K562 (cell line): ENCODE measurements around the gene PEAR1. TPM values are rescaled to one million over a fixed set of nuclear protein-coding genes. Genes with fewer than 3 reads are reported as not detected.
A peak's percentile ranks its signal among the peaks of the same experiment; 100 is the strongest.

Source experiments
- ATAC-seq: fragments of 200-7000 bp; cut with Tn5 transposase; 3 replicates; pipeline ENCODE4 v1.9.1; 2020; ENCODE audit warnings: moderate library complexity
- BruUV-seq: library from RNA; stranded (reverse); fragments of 400-500 nt; replicated peaks from 2 replicates; lab custom pipeline; 2021; lab: Mats Ljungman, UMichigan
- CTCF ChIA-PET: fragments of 300-600 bp; formaldehyde crosslinking; extraction: SDS; loops from one replicate; lab custom pipeline; 2021; ENCODE audit warnings: low intra/inter-chr PET ratio; lab: Yijun Ruan, JAX
- POLR2A ChIA-PET: fragments of 300-600, 350-650 bp; sonication (Branson Sonifier 250); formaldehyde crosslinking; extraction: SDS; loops from one replicate; lab custom pipeline; 2021; ENCODE audit warnings: antibody characterized with exemption, inconsistent platforms; lab: Yijun Ruan, JAX
- DNase-seq, 4 experiments: peaks; one replicate each; pipeline versions ENCODE4 v3.0.0 to v3.0.0-alpha.2; 2011 to 2018; ENCODE audit warnings: low spot score in 3 of 4, mixed read lengths in 3 of 4; ENCODE audit errors: extremely low read depth in 1 of 4
- FAIRE-seq: peaks from 2 replicates; lab custom pipeline; 2011; peaks lifted over from hg19 to GRCh38; lab: Jason Lieb, UNC
- H2AFZ ChIP-seq: 2 replicates; pipeline ENCODE4 v1.6.0; 2011; ENCODE audit warnings: low read depth, low read length, control low read depth, inconsistent platforms
- H3K27ac ChIP-seq: fragments of 200-600 bp; 3 replicates; pipeline ENCODE4 v1.8.0; 2011; ENCODE audit warnings: low read depth, mild to moderate bottlenecking, control low read depth, inconsistent platforms, low read length, moderate library complexity, mixed read lengths; ENCODE audit errors: extremely low read depth
- H3K27me3 ChIP-seq, 2 experiments: fragments of 300-600 bp in 1 of 2; 2 replicates in 1 of 2; 3 replicates in 1 of 2; pipeline versions ENCODE4 v1.6.0 to v1.8.0; 2011; ENCODE audit warnings: inconsistent platforms in 2 of 2, low read length in 2 of 2, mild to moderate bottlenecking in 1 of 2, mixed read lengths in 1 of 2, moderate library complexity in 1 of 2; ENCODE audit not compliant: control insufficient read depth in 2 of 2, insufficient read depth in 2 of 2
- H3K36me3 ChIP-seq: fragments of 300-600 bp; 3 replicates; pipeline ENCODE4 v1.8.0; 2011; ENCODE audit warnings: mild to moderate bottlenecking, low read length, inconsistent platforms; ENCODE audit not compliant: control insufficient read depth, insufficient read depth
- H3K4me1 ChIP-seq, 2 experiments: fragments of 200-600 bp in 1 of 2; replicated peaks in 1 of 2; 2 replicates in 1 of 2; 3 replicates in 1 of 2; pipeline versions ENCODE4 v1.5.1 to v1.8.0; 2011; ENCODE audit warnings: inconsistent platforms in 2 of 2, low read length in 2 of 2, mild to moderate bottlenecking in 1 of 2, mixed read lengths in 1 of 2, moderate library complexity in 1 of 2; ENCODE audit not compliant: control insufficient read depth in 2 of 2, insufficient read depth in 2 of 2
- H3K4me2 ChIP-seq: 2 replicates; pipeline ENCODE4 v1.6.1; 2011; ENCODE audit warnings: low read length, control low read depth, inconsistent platforms, mixed read lengths; ENCODE audit not compliant: insufficient read depth
- H3K4me3 ChIP-seq: fragments of 200-600 bp; sonication (generic), shearing (Covaris generic); 2 replicates; pipeline ENCODE4 v1.5.1; 2016; ENCODE audit warnings: control low read depth, inconsistent platforms
- H3K79me2 ChIP-seq: fragments of 200-600 bp; 3 replicates; pipeline ENCODE4 v1.8.0; 2011; ENCODE audit warnings: low read length, inconsistent platforms; ENCODE audit not compliant: control insufficient read depth, insufficient read depth
- H3K9ac ChIP-seq, 2 experiments: 2 replicates each; pipeline versions ENCODE4 v1.6.0 to v1.6.1; 2011; ENCODE audit warnings: low read depth in 2 of 2, low read length in 2 of 2, control low read depth in 1 of 2, inconsistent platforms in 1 of 2, mild to moderate bottlenecking in 1 of 2, mixed read lengths in 1 of 2; ENCODE audit not compliant: insufficient read depth in 1 of 2
- H3K9me1 ChIP-seq: one replicate; pipeline ENCODE4 v1.6.0; 2011; ENCODE audit warnings: inconsistent platforms, mild to moderate bottlenecking, low read length, moderate library complexity; ENCODE audit not compliant: control insufficient read depth, insufficient read depth
- H3K9me3 ChIP-seq: replicated peaks from 2 replicates; pipeline ENCODE4 v1.5.1; 2011; ENCODE audit warnings: low read depth, low read length, inconsistent platforms; ENCODE audit not compliant: control insufficient read depth, insufficient read depth
- H4K20me1 ChIP-seq: replicated peaks from 2 replicates; pipeline ENCODE4 v1.6.1; 2011; ENCODE audit warnings: low read length, inconsistent platforms, mixed read lengths; ENCODE audit not compliant: control insufficient read depth, insufficient read depth
- BRD9 ChIP-seq: fragments of 450-650 bp; IDR thresholded peaks from 2 replicates; pipeline ENCODE4 v1.6.1; 2018; ENCODE audit warnings: low read depth; ENCODE audit not compliant: partially characterized antibody
- CHD4 ChIP-seq: fragments of 200-600 bp; sonication (generic); IDR thresholded peaks from 3 replicates; pipeline ENCODE4 v1.6.1; 2012; ENCODE audit warnings: low read depth, mild to moderate bottlenecking, mixed read lengths, low read length, inconsistent platforms; ENCODE audit not compliant: insufficient read depth, insufficient replicate concordance, poor library complexity, severe bottlenecking
- CSDE1 ChIP-seq, 2 experiments: fragments of 450-650 bp; IDR thresholded peaks; 2 replicates each; pipeline ENCODE4 v1.6.1; 2016; ENCODE audit warnings: mild to moderate bottlenecking in 1 of 2
- DIDO1 ChIP-seq: fragments of 450-650 bp; IDR thresholded peaks from 2 replicates; pipeline ENCODE4 v1.6.1; 2016; ENCODE audit warnings: low read depth, missing biosample characterization, missing genetic modification characterization
- HDAC1 ChIP-seq, 2 experiments: fragments of 450-650 bp; IDR thresholded peaks; 2 replicates each; pipeline ENCODE4 v1.6.1; 2016 to 2017; ENCODE audit warnings: inconsistent platforms in 1 of 2, mild to moderate bottlenecking in 1 of 2, moderate library complexity in 1 of 2
- HNRNPLL ChIP-seq: fragments of 200-400 bp; formaldehyde crosslinking; IDR thresholded peaks from 2 replicates; pipeline ENCODE4 v1.6.1; 2017; ENCODE audit warnings: low read length, low read depth, mild to moderate bottlenecking; ENCODE audit not compliant: poor library complexity, severe bottlenecking
- ILF3 ChIP-seq: fragments of 450-650 bp; IDR thresholded peaks from 2 replicates; pipeline ENCODE4 v1.6.1; 2018; ENCODE audit warnings: antibody characterized with exemption, mild to moderate bottlenecking, moderate library complexity, borderline replicate concordance
- KDM1A ChIP-seq, 2 experiments: fragments of 450-650 bp; IDR thresholded peaks; 2 replicates each; pipeline ENCODE4 v1.6.1; 2016; ENCODE audit warnings: mild to moderate bottlenecking in 2 of 2
- MAZ ChIP-seq, 2 experiments: fragments of 450-650 bp in 1 of 2; sonication (generic) in 1 of 2; formaldehyde crosslinking; IDR thresholded peaks in 1 of 2; conservative IDR thresholded peaks in 1 of 2; 2 replicates each; pipeline versions ENCODE4 v1.4.0 to v1.5.0; 2020; ENCODE audit warnings: mild to moderate bottlenecking in 1 of 2, missing genetic modification reagents in 1 of 2
- MECOM ChIP-seq: fragments of 250-450 bp; sonication (Bioruptor Pico); IDR thresholded peaks from 2 replicates; pipeline ENCODE4 v1.8.0; 2022; ENCODE audit warnings: inconsistent platforms
- MXI1 ChIP-seq: IDR thresholded peaks from 2 replicates; pipeline ENCODE4 v1.6.1; 2011; ENCODE audit warnings: low read depth, mild to moderate bottlenecking, improper control_type of control experiment, low read length
- NR4A1 ChIP-seq, 2 experiments: fragments of 250-450 bp in 1 of 2; fragments of 450-650 bp in 1 of 2; sonication (Bioruptor Pico) in 1 of 2; IDR thresholded peaks; 2 replicates each; pipeline versions ENCODE4 v1.4.0 to v1.6.1; 2016 to 2020; ENCODE audit warnings: mild to moderate bottlenecking in 2 of 2, missing compliant biosample characterization in 1 of 2, missing genetic modification characterization in 1 of 2, moderate library complexity in 1 of 2
- TRIM28 ChIP-seq: fragments of 450-650 bp; IDR thresholded peaks from 2 replicates; pipeline ENCODE4 v1.6.1; 2017
- ZC3H8 ChIP-seq: fragments of 450-650 bp; IDR thresholded peaks from 2 replicates; pipeline ENCODE4 v1.6.1; 2017
- ZFP36 ChIP-seq: fragments of 150-350 bp; IDR thresholded peaks from 2 replicates; pipeline ENCODE4 v1.6.1; 2018; ENCODE audit warnings: low read length, low read depth; ENCODE audit not compliant: partially characterized antibody
- ZNF586 ChIP-seq: fragments of 450-650 bp; formaldehyde crosslinking; conservative IDR thresholded peaks from 2 replicates; pipeline ENCODE4 v1.4.0; 2020; ENCODE audit warnings: mild to moderate bottlenecking, moderate library complexity
- WGBS: fragments of 100-300 bp; shearing (Covaris generic); methylation state at CpG from one replicate; pipeline ENCODE4 v1.1.6; 2016; ENCODE audit warnings: low coverage, mixed read lengths; ENCODE audit not compliant: insufficient coverage; ENCODE audit errors: missing lambda C conversion rate; 5-methylcytosine and 5-hydroxymethylcytosine counted together
- in situ Hi-C: fragments of 300-500 bp; cut with MboI; formaldehyde crosslinking; loops from 4 replicates; pipeline ENCODE4 v1.15.0; 2018; ENCODE audit warnings: inconsistent platforms, mixed read lengths
- intact Hi-C: fragments of 100-400 bp; cut with micrococcal nuclease; formaldehyde crosslinking; loops from 2 replicates; pipeline ENCODE4 v1.14.2; 2022
- polyA plus RNA-seq, 8 experiments: library from polyadenylated mRNA; depleted of rRNA in 4 of 8; stranded (reverse) in 5 of 8; unstranded in 3 of 8; fragments of >200 nt; fragmentation: Nextera tagmentation in 2 of 8; fragmentation: Illumina TruSeq in 1 of 8; extraction: Ambion mirVana in 2 of 8; extraction: Trizol in 1 of 8; gene quantifications; 2 replicates each; pipeline versions ENCODE4 v1.2.1 to v1.2.3, GENCODE V29; 2011 to 2014; ENCODE audit warnings: inconsistent platforms in 1 of 8, missing spikeins in 1 of 8
- total RNA-seq, 7 experiments: library from RNA; depleted of rRNA in 6 of 7; stranded (reverse); fragments of >200 nt in 6 of 7; fragmentation: Illumina TruSeq in 2 of 7; extraction: Trizol in 2 of 7; gene quantifications; 2 replicates each; pipeline versions ENCODE4 v1.2.1 to v1.2.3, GENCODE V29; 2011 to 2021; ENCODE audit warnings: low replicate concordance in 1 of 7
- TF ChIP-seq, protein P1 (sequence below): fragments of 250-450 bp; sonication (Bioruptor Pico); IDR thresholded peaks from 2 replicates; pipeline ENCODE4 v1.5.0; 2020; ENCODE audit warnings: mild to moderate bottlenecking
- TF ChIP-seq, protein P2 (sequence below), 2 experiments: fragments of 450-650 bp; conservative IDR thresholded peaks; 2 replicates each; pipeline ENCODE4 v1.6.1; 2017; ENCODE audit warnings: mild to moderate bottlenecking in 2 of 2, moderate library complexity in 2 of 2
- TF ChIP-seq, protein P3 (sequence below): IDR thresholded peaks from 2 replicates; pipeline ENCODE4 v1.6.1; 2011; ENCODE audit not compliant: insufficient read length; ENCODE audit errors: extremely low read depth

Gene PEAR1
- total and polyA plus RNA-seq, 9 of the 15 experiments (the other 6 are each of a cell fraction or from before 2014, with no cell fraction given): 0.87 to 13.9 (median 6.1) TPM

DNA sequence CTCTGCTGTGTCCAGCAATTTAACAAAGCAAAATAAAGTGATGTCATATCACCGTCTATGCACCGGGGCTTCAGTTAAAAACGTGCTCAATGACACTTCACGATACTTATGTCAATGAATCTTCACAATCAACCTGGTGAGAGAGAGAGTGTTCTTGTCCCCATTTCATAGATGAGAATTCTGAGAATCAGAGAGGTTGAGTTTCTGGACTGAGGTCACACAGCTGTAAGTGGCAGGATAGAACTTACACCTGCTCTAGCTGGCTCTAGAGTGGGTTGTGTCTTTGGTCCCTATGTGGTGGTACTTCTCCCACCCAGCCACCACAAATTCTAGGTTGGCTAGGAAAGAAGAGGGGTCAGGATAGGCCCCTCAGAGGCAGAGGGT lies 27.7 kb upstream of the PEAR1 start:
- Histone ChIP-seq H3K4me2 (peak overlapping the region; percentile 36; the same call in 1 of the 2 replicates), H3K4me1 (peaks cover 83% of the 10 kb centered on the region in 2 experiments), H3K27ac (peak overlapping the region; percentile 31; the same call in 1 of the 3 replicates), H3K9me3 (no peaks in the 10 kb centered on the region), H2AFZ (no peak overlapping the region), H4K20me1 (no peaks in the 10 kb centered on the region), H3K27me3 (no peaks in the 10 kb centered on the region), H3K9ac (peak overlapping the region; percentile 10 to 66; a peak in 1 of 4 replicates), H3K9me1 (peaks cover 4% of the 10 kb centered on the region), H3K36me3 (peaks cover 4% of the 10 kb centered on the region; the same call in 2 of the 3 replicates), H3K79me2 (peaks cover 41% of the 10 kb centered on the region; the same call in 2 of the 3 replicates), H3K4me3 (no peak overlapping the region)
- in situ Hi-C loops (no loop called here), intact Hi-C loops (no loop called here)
- no peak for DNase-seq
- ChIA-PET CTCF (no interaction called here), POLR2A (interaction anchor here (1.0 kb wide), 1 partner anchor 9 kb away, joined by 3 read pairs; no protein-coding TSS in a partner anchor)
- no peak for ATAC-seq
- FAIRE-seq: no peak
- WGBS: 49% methylated on average over 4 of the region's 4 CpGs
- no TSS peak for BruUV-seq
- TF ChIP-seq MECOM (CRISPR knock-in tag) (no peak), MXI1 (no peak), ZFP36 (peak; percentile 95), HNRNPLL (no peak), ZNF586 (CRISPR knock-in tag) (no peak), HDAC1 (IDR thresholded peaks at IDR 0.05) (peak in 1 of 2 experiments; percentile 21; a peak in 1 of 4 replicates), ZC3H8 (no peak), DIDO1 (no peak), NR4A1 (CRISPR knock-in tag; IDR thresholded peaks at IDR 0.05) (no peak; the same call in 1 of the 2 replicates), NR4A1 (tag; IDR thresholded peaks at IDR 0.05) (no peak), TRIM28 (no peak), BRD9 (peak; percentile 71), ILF3 (no peak), CHD4 (peak; percentile 70), MAZ (CRISPR knock-in tag; conservative IDR thresholded peaks at IDR 0.05 in 1 of 2, IDR thresholded peaks at IDR 0.05 in 1 of 2) (no peak), CSDE1 (IDR thresholded peaks at IDR 0.05) (no peak), KDM1A (IDR thresholded peaks at IDR 0.05) (peak; percentile 83 to 94)
- TF ChIP-seq, protein P1, sequence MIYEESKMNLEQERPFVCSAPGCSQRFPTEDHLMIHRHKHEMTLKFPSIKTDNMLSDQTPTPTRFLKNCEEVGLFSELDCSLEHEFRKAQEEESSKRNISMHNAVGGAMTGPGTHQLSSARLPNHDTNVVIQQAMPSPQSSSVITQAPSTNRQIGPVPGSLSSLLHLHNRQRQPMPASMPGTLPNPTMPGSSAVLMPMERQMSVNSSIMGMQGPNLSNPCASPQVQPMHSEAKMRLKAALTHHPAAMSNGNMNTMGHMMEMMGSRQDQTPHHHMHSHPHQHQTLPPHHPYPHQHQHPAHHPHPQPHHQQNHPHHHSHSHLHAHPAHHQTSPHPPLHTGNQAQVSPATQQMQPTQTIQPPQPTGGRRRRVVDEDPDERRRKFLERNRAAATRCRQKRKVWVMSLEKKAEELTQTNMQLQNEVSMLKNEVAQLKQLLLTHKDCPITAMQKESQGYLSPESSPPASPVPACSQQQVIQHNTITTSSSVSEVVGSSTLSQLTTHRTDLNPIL (CRISPR knock-in tag): no peak
- TF ChIP-seq, protein P2, sequence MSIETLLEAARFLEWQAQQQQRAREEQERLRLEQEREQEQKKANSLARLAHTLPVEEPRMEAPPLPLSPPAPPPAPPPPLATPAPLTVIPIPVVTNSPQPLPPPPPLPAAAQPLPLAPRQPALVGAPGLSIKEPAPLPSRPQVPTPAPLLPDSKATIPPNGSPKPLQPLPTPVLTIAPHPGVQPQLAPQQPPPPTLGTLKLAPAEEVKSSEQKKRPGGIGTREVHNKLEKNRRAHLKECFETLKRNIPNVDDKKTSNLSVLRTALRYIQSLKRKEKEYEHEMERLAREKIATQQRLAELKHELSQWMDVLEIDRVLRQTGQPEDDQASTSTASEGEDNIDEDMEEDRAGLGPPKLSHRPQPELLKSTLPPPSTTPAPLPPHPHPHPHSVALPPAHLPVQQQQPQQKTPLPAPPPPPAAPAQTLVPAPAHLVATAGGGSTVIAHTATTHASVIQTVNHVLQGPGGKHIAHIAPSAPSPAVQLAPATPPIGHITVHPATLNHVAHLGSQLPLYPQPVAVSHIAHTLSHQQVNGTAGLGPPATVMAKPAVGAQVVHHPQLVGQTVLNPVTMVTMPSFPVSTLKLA (conservative IDR thresholded peaks at IDR 0.05): no peak
- TF ChIP-seq, protein P3, sequence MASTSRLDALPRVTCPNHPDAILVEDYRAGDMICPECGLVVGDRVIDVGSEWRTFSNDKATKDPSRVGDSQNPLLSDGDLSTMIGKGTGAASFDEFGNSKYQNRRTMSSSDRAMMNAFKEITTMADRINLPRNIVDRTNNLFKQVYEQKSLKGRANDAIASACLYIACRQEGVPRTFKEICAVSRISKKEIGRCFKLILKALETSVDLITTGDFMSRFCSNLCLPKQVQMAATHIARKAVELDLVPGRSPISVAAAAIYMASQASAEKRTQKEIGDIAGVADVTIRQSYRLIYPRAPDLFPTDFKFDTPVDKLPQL: no peak
